HTR-8/SVneo (cell line): Measurements from ENCODE around the gene PIK3R3.
"Not testable (repeated sequence)": the region's sequence is repeated elsewhere in the genome, so short reads cannot be mapped to it uniquely, and the experiment has no call there.

Source experiments
- DNase-seq: peaks from one replicate; pipeline ENCODE4 v3.0.0; 2011; ENCODE audit warnings: low spot score, mixed read lengths; ENCODE audit not compliant: insufficient read length
- FAIRE-seq: peaks from 2 replicates; lab custom pipeline; 2011; peaks lifted over from hg19 to GRCh38; lab: Jason Lieb, UNC

Gene PIK3R3

DNA sequence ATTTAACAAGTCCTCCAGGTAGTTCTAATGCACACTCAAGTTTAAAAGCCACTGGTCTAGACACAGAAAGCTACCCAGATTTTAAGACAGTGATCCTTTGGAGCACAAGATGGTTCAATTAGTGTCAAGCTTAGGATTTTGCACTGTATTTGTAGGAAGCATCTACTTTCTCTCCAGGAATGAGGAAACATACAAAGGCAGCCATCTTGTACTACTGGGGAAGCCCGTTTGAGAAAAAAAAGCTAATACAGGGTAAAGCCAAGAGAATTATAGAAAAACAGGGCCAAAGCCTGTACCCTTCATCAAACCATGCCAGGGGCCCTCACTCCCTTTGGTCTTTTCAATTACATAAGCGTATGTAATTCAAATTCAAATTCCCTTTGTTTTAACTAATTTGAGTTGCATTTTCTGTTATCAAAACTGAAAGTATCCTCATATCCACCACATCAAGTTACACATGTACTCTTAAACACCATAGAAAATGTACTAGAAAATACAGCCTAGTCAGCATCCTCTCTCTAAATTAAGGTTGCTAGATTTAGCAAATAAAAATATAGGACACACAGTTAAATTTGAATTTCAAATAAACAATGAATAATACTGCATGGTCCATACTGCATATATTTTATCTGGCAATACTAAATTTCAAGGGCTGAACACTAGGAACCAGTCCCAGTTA is 17.4 kb downstream of the PIK3R3 start:
- FAIRE-seq (no peak), DNase-seq (no peak)

DNA sequence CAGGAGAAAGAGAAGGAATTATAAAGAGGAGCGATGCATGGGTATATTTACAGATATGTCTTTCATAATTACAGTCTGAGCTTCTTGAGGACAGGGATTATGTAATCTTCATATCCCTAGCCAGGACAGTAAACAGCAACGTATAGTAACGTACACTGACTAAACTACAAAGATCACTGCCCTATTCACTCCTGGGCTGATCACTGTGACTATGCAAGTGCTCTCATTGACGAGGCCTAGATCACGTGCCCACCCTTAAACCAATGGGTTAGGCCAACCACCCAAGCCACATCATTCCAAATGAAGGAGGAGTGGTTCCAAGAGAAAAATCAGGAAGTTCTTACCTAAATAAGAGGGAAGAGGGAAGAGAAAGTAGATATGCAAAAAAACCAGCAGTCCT is 18.5 kb downstream of the PIK3R3 start:
- FAIRE-seq (no peak), DNase-seq (no peak)

DNA sequence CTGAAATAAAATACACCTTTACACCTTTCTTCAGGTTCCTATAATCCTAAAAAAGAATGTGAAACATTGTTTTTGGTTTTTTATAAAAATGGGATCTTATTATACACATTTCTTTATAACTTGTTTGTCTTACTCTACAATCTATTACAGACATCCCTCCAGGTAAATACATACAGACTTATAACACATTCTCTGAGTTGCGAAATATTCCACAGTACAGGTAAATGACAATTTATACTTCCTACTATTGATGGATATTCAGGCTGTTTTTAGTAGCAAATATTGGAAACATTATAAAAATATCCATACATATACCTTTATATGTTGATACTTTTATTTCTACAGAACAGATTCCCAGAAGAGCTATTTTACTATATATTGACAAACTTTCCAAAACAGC is 20.3 kb downstream of the PIK3R3 start:
- FAIRE-seq (no peak), DNase-seq (no peak)

DNA sequence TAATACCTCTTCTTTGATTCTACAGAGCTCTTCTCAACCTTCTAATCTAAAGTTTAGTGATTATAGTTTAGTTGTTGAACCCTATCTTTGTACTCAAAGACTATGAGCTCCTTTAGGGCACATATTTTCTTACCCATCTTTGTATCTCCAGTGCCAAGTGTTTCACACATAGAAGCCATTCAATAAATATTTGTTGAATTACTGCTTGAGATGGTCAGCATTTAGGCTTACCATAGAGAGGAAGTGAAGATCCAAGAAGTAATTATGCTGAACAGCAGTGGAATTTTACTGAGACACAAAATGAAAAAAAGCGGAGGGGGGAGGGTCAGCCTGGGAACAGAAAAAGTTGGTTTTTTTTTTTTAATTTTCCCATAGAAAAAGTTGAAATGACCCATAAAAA is 21.9 kb downstream of the PIK3R3 start:
- FAIRE-seq (no peak), DNase-seq (no peak)

GRCh38 chr1:46102769-46103476 is 29.5 kb downstream of the PIK3R3 start:
- FAIRE-seq (no peak), DNase-seq (no peak)

GRCh38 chr1:46099215-46099614 is 33.2 kb downstream of the PIK3R3 start:
- no peak for FAIRE-seq
- DNase-seq: no peak

DNA sequence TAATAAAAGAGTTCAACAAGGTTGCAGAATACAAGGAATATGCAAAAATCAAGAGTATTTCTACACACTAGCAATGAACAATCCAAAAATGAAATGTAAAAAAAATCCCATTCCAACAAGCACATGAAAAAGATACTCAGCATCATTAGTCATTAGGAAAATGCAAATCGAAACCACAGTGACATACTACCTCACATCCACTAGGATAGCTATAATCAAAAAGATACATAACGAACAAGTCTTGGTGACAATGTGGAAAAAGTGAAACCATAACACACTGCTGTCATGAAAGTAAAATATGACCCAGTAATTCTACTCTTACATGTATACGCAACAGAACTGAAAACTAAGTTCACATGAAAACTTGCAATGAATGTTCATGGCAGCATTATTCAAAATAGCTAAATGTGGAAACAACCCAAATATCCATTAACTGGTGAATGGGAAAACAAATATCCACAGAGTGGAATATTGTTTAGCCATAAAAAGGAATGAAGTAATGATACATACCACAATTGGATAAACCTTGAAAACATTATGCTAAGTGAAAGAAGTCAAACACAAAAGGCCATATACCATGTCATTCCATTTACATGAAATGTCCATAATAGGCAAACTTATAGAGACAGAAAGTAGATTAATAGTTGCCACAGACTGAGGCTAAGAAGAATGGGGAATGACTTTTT is 34.3 kb downstream of the PIK3R3 start:
- FAIRE-seq (peak; percentile 26), DNase-seq (no peak)

- DNase-seq (no peak), FAIRE-seq (no peak)
These were observed 35.3 kb downstream of the PIK3R3 start for GRCh38 chr1:46097149-46097472.

DNA sequence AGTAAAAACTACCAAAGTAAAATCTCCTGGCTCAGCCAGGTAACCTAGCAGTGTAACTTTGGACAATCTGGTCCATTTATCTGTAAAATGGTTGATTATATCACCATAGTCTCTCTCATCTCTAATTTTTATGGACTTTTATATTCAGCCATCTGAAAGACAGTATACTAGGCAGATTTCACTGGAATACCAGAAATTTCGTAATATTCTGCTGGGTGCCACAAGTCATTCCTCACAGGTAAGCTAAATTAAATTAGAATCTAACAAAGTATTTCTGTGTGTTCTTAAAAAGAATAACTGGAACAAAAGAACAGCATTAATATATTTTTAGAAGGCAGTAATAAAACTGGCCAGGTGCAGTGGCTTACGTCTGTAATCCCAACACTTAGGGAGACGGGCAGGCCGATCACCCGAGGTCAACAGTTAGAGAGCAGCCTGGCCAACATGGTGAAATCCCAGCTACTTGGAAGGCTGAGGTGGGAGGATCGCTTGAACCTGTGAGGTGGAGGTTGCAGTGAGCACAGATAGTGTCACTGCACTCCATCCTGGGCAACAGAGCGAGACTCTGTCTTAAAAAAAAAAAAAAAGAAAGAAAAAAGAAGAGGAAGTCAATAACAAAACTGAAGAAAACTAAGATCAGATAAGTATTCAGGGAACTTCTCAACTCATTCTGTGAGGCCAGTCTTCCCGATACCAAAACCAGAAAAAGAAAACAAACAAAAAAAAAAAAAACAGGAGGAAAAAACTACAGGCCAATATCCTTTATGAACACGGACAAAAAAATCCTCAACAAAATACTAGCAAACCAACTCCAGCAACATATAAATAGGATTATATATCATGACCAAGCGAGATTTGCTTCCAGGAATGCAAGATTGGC is 35.9 kb downstream of the PIK3R3 start:
- FAIRE-seq: no peak
- no peak for DNase-seq

DNA sequence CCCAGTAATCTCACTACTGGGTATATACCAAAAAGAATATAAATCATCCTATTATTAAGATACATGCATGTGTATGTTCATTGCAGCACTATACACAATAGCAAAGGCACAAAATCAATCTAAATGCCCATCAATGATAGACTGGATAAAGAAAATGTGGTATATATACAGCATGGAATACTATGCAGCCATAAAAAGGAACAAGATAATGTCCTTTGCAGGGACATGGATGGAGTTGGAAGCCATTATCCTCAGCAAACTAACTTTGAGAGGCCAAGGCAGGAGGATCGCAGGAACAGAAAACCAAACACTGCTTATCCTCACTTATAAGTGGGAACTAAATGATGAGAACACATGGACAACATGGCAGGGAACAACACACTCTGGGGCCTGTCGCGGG is 37.3 kb downstream of the PIK3R3 start:
- FAIRE-seq, DNase-seq: not testable (repeated sequence)

GRCh38 chr1:46094471-46095005 is 37.9 kb downstream of the PIK3R3 start:
- DNase-seq (no peak), FAIRE-seq (no peak)

GRCh38 chr1:46093832-46094231 is 38.6 kb downstream of the PIK3R3 start:
- not testable (repeated sequence) for FAIRE-seq, DNase-seq

DNA sequence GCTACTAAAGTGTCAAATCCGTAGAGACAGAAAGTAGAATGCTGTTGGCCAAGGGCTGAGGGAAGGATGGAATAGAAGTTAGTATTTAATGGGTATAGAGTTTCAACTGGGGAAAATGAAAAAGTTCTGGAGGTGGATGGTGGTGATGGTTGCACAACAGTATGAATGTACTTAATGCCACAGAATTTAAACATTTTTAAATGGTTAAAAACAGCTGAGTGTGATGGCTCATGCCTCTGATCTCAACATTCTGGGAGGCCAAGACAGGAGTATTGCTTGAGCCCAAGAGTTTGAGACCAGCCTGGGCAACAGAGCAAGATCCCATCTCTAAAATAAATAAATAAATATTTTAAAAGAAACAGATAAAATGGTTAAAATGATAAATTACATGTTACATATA is 44.5 kb downstream of the PIK3R3 start:
- DNase-seq: no peak
- no peak for FAIRE-seq

DNA sequence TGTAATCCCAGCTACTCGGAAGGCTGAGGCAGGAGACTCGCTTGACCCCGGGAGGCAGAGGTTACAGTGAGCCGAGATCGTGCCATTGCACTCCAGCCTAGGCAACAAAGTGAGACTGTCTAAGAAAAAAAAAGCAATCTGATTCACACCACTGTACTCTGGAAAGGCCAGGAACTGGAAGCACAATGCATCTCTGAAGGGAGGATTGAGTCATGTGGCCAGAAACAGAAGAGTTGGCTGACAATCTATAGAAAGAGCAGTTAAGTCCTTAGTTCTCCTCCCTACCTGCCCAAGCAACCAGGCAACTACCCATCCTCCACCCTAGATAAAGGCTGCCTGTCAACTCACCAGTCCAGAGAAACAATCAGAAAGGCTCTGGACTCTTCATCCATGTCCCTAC is 45.9 kb downstream of the PIK3R3 start:
- DNase-seq (no peak), FAIRE-seq (no peak)

- no peak for FAIRE-seq
These were observed 47.6 kb downstream of the PIK3R3 start for GRCh38 chr1:46084553-46085451.

DNA sequence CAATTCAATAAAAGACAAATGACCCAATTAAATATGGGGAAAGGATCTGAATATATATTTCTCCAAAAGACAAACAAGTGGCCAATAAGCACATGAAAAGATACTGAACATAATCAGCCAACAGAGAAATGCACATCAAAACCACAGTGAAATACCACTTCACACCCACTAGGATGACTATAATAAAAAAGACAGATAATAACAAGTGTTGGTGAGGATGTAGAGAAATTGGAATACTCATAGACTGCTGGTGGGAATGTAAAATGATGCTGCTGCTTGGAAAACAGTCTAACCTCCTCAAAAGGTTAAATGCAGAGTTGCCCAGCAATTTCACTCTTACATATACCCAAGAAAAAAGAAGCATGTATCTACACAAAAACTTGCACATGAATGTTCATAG is 48.9 kb downstream of the PIK3R3 start:
- FAIRE-seq (no peak), DNase-seq (no peak)

More at GRCh38 chr1:46084553-46085451, 47.6 kb downstream of the PIK3R3 start:
- DNase-seq: no peak

- FAIRE-seq (no peak), DNase-seq (no peak)
These were observed 50.8 kb downstream of the PIK3R3 start for GRCh38 chr1:46081619-46082018.

- DNase-seq: no peak
These were observed 51.2 kb downstream of the PIK3R3 start for GRCh38 chr1:46081206-46081605.

GRCh38 chr1:46080257-46080656 is 52.2 kb downstream of the PIK3R3 start:
- FAIRE-seq: no peak
- no peak for DNase-seq

More at GRCh38 chr1:46081206-46081605, 51.2 kb downstream of the PIK3R3 start:
- FAIRE-seq: no peak
